Endothelial cell of hepatic sinusoid (primary cell): ENCODE results near the gene HNRNPUL1.
"Not testable (repeated sequence)": the region's sequence is repeated elsewhere in the genome, so short reads cannot be mapped to it uniquely, and the experiment has no call there.

Source experiments
- in situ Hi-C: cut with HindIII; loops from 2 replicates; pipeline ENCODE4 v1.10.0; 2017; ENCODE audit warnings: low sequenced_read_pairs

Gene HNRNPUL1

DNA sequence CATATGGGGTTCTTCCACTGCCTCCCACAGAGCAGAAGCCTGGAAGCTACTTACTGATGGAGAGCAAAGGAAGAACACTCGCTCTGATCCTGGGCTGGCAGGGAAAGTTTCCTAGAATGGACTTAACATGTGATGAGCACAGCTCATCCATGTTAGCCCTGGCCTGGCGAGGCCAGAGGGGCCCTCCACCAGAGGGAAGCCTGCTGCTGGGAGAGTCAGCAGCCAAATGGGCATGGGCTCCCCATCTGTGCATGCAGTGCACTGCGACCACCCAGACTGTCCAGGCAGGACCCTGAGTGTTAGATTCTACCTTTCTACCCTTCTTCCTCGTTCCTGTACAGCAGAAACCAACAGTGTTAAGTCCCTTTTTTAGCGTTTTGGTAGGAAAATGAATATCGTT, 8.9 kb downstream of the HNRNPUL1 start:
- in situ Hi-C loops: loop anchor here (5.0 kb wide), 1 partner anchor 34 kb away; no protein-coding TSS in a partner anchor

- in situ Hi-C loops: loop anchor here (5.0 kb wide), 1 partner anchor 32 kb away; no protein-coding TSS in a partner anchor
These were observed 10.6 kb downstream of the HNRNPUL1 start for GRCh38 chr19:41274802-41275201.

DNA sequence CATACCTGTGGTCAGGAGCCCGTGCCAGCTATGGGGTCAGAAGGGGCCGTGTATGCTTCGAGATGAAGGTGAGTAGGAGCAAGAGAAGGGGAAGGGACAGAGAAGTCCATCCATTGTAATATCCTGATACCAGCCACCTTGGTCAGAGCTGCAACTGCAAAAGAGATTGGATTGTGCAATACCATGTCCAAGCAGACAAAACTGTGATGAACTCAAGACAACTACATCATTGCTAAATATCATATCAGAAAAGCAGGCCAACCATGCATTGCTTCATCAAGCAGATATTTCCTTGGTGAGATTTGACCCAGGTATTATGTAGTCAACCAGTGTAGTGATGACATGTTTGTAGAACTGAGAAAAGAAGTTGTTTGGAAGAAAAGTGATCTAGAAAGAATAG, 12.1 kb downstream of the HNRNPUL1 start:
- in situ Hi-C loops: no loop called here

DNA sequence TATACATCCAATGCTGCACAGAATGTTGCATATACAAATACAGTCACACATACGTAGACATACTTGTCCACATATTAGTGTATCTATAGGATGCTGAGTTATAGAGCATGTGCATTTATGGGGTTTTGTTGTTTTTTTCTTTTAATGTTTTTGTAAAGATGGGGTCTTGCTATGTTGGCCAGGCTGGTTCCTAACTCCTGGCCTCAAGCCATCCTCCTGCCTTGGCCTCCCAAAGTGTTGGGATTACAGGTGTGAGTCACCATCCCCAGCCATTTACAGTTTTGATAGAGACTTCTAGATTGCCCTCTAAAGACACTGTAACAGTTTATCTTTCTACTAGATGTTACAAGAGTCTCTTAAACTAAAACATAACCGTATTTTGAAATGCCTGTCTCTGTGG, 14.3 kb downstream of the HNRNPUL1 start:
- in situ Hi-C loops: no loop called here

- in situ Hi-C loops: no loop called here
These were observed 24.7 kb downstream of the HNRNPUL1 start for GRCh38 chr19:41288673-41289530.

DNA sequence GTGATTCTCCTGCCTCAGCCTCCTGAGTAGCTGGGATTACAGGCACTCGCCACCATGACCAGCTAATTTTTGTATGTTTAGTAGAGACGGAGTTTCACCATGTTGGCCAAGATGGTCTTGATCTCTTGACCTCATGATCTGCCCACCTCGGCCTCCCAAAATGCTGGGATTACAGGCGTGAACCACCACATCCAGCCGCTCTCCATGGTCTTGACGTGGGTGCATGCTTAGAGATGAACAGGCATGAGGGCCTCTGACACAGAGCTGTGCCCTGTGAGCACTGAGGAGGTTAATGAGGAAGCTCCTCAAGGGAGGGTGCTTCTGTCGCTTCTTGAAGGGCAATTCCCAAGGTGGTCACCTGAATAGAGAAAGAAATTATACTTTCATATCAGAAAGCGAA, 25.6 kb downstream of the HNRNPUL1 start:
- in situ Hi-C loops: not testable (repeated sequence)

GRCh38 chr19:41294393-41294792, 30.2 kb downstream of the HNRNPUL1 start:
- in situ Hi-C loops: no loop called here

DNA sequence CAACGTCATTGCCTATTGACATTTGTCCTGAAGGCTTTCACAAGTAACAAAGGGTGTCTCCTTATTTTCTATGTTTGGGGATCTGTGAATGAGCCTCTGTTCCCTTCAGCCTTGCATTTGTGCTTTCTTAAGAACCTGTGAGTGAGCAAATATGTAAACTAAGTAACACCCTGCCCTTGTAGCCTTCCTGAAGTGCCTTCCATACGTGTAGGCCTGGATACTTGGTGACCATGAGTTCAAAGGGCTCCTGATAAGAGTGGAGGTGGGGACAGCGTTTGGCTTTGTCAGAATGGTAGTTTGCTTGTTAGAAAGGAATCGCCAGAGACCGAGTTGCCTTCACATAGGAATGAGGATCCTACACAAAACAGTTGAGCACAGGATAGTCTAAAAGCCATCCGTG, 31.3 kb downstream of the HNRNPUL1 start:
- in situ Hi-C loops: no loop called here

- in situ Hi-C loops: no loop called here
These were observed 32.3 kb downstream of the HNRNPUL1 start for GRCh38 chr19:41296433-41296871.

DNA sequence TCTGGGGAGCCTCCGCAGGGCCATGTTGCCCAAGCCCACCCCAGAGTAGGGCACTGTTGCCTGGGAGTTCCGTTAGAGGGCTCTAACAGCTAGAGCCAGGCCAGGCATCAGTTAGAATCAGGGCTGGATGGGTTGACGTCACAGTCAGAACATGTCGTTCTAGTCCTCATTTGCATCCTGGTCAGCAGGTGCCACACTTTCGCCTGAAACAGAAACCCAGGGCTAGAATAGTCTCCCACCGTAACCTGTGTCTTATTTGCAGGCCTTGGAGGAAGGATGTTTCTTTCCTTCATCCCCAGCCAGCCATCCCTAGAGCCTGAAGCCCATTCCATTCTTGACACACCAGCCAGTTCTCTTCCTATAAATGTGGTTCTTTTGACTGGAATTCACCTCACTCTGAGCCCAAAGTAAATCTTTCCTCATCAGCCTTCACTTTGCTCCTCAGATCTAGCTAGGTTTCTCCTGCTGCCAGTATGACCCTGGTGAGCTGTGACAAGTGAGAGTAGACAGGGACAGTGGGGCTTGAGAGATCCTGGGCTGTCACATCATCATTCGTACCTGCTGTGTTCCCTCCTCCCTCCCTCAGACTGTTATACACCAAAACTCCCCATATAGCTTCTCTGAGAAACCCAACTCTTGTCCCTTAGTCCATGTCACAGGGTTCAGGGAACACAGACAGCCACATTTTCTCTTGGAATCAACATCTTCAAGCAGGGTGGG, 33.6 kb downstream of the HNRNPUL1 start:
- in situ Hi-C loops: no loop called here

GRCh38 chr19:41298348-41298964, 34.3 kb downstream of the HNRNPUL1 start:
- in situ Hi-C loops: no loop called here

GRCh38 chr19:41299046-41299754, 35.0 kb downstream of the HNRNPUL1 start:
- in situ Hi-C loops: no loop called here

GRCh38 chr19:41299755-41300089, 35.5 kb downstream of the HNRNPUL1 start:
- in situ Hi-C loops: no loop called here

- in situ Hi-C loops: no loop called here
These were observed 36.4 kb downstream of the HNRNPUL1 start for GRCh38 chr19:41300555-41300954.

DNA sequence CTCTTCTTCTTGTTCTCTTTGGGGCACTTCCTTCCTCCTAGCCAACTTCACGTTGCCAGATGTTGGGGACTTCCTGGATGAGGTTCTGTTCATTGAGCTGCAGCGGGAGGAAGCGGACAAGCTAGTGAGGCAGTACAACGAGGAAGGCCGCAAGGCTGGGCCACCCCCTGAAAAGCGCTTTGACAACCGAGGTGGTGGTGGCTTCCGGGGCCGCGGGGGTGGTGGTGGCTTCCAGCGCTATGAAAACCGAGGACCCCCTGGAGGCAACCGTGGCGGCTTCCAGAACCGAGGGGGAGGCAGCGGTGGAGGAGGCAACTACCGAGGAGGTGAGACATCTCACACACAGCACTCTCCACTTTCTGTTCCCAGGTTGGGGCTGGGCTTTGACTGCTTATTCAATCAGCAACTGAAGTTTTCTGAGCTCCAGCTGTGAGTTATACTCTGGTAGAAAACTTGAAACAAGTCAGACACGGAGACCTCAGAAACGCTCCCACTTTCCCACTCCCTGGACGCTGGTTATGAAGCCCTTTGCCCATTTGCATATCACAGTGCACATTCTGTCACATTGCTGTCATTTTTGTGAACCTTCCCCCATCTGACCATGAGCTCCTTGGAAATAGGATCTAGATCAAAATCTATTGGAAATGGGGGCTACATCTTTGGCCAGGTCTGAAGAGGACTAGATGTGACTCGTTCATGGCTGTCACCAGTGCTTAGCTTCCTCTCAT, 38.6 kb downstream of the HNRNPUL1 start:
- in situ Hi-C loops: no loop called here

GRCh38 chr19:41303954-41304353, 39.8 kb downstream of the HNRNPUL1 start:
- in situ Hi-C loops: no loop called here

DNA sequence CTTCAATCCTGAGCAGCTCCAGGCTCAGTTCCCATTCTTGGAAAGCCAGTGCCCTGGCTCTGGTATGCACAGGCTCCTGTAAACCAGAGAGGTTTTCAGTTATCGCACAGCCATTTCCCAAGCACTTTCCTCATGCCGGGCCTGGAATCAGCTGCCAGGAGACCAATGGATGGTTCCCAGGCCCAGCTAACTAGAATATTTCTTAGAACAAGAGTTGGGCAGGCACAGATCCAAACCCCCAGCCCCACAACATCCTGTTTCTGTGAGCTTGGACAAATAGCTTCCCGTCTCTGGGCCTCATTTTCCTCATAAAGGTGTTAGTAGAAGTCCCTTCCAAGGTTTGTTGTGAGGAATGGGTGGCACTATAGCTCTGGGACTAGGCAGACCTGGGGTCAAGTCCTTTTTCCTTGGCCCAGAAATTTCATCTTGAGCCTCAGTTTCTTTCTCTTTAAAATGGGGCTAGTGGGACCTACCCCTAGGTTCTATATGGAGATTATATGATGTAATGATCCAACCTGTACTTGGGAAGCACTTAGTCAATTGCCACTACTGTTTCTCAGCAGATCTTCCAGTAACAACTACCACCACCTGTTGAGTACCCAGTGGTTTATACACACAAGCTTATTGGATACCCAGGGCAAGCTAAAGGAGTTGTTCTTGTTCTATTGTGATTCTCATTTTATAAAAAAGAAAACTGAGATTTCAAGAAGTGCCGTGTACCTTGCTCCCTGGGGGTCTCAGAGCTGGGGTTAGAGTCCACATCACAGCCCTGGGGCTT, 40.7 kb downstream of the HNRNPUL1 start:
- in situ Hi-C loops: loop anchor here (5.0 kb wide), 2 partner anchors 33 to 52 kb away; no protein-coding TSS in a partner anchor

- in situ Hi-C loops: loop anchor here (5.0 kb wide), 2 partner anchors 34 to 51 kb away; no protein-coding TSS in a partner anchor
These were observed 42.0 kb downstream of the HNRNPUL1 start for GRCh38 chr19:41305927-41306793.
